Dermis microvascular lymphatic vessel endothelial cell (primary cell): ENCODE results near the gene FGFBP1. TPM values are rescaled to one million over a fixed set of nuclear protein-coding genes. Genes with fewer than 3 reads are reported as not detected.
"Not testable (repeated sequence)": the region's sequence is repeated elsewhere in the genome, so short reads cannot be mapped to it uniquely, and the experiment has no call there.

Experiments
- DNase-seq, 2 donors: peaks; one replicate each; pipeline versions ENCODE4 v3.0.0 to v3.0.0-alpha.2; 2010; ENCODE audit warnings: low read depth in 2 of 2
- total RNA-seq: library from RNA; depleted of rRNA; stranded (reverse); fragments of >200 nt; gene quantifications from 2 replicates; pipeline ENCODE4 v1.2.1, GENCODE V29; 2014

Gene FGFBP1
- total RNA-seq, 1 donor from 2014 or later, result not detected

GRCh38 chr4:15945516-15945915, 7.0 kb upstream of the FGFBP1 start:
- no peak for DNase-seq

GRCh38 chr4:15944895-15945294, 6.4 kb upstream of the FGFBP1 start:
- DNase-seq, result no peak

GRCh38 chr4:15942283-15942682, 3.7 kb upstream of the FGFBP1 start:
- DNase-seq, result no peak

DNA sequence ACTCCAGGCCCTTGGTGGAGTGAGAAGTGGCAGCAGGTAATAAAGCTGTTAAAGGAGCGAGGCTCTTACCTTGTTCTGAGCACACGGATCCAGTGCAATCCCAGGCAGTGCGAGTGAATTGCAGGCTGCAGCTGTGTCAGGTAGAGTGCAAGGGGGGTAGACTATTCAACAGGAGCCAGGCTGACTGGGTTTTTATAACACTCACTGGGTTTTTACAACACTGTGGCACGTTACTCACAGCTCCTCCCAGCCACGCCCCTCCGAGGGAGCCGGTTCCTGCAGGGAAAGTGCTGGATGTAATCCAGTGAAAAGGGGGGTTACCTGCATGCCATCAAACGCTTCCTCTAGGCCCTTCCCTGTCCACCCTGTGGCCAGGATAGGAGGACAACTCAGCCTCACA, 358 bp downstream of the FGFBP1 start:
- DNase-seq, result no peak

DNA sequence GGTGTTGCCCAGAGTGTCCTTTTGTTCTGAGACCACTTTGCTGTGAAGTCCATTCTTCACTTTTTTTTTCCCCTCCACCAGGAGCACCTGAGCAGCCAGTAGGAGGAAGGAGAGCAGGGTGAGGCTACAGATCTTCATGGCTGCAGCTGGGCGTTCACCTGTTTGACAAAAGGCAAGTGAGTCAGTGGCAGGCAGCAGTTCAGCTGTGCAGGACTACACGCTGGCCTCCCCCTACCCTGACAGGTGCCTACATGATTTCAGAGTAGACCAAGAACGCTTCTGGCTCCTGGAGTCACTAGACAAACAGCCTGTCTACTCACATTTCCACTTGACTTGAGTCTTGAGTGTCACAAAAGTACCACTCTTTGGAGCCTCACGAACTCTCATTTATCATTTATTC, 2.0 kb downstream of the FGFBP1 start:
- no peak for DNase-seq

GRCh38 chr4:15935504-15936402, 2.8 kb downstream of the FGFBP1 start:
- peak in 1 of 2 donors; percentile 22 for DNase-seq

GRCh38 chr4:15934259-15934658, 4.3 kb downstream of the FGFBP1 start:
- DNase-seq, result no peak

DNA sequence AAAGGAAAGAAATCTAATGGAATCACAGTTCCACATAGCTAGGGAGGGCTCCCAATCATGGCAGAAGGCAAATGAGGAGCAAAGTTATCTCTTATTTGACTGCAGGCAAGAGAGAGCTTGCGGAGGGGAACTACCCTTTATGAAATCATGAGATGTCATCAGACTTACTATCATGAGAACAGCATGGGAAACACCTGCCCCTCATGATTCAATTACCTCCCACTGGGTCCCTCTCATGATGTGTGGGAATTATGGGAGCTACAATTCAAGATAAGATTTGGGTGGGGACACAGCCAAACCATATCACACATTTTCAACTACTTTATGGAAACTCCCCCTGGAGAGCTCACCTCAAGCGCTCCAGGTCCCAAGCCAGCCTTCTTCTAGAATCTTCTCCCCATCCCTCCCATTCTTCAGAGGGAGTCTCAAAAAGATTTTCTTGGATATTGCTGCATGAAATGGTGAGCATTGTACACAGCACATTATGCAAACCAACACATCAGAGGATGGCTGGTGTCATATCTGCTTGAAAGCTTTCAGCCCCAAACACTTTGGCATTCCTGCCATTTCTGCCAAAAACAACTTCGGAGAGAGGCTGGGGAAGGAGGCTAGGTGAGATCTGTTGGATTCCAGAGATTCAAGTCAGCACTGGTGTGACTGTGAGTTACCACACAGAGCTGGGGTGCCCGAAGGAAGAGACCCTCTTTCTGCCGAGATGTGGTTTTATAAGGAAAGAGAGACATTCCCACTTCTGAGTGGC, 6.9 kb downstream of the FGFBP1 start:
- DNase-seq, result no peak

GRCh38 chr4:15930314-15930713, 8.2 kb downstream of the FGFBP1 start:
- no peak for DNase-seq

DNA sequence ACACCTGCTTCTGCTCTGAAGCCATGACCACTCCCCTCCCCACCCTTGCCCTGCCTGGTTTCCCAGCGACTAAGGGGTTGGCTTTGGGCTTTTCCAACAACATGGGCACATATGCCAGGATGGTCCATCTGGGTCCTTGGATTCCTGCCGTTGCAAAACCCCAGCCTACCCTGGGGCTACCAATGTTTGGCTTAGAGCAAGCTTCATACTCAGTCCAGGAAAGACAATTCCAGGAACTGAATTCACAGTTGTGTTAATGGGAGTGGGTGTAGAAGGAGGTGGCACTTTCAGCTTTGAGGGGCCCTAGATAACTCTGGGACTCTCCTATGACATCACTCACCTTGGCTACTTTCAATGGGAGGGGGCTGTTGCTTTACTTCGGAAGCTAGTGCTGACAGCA, 9.0 kb downstream of the FGFBP1 start:
- DNase-seq, result no peak

GRCh38 chr4:15928883-15929282, 9.7 kb downstream of the FGFBP1 start:
- no peak for DNase-seq

- DNase-seq, result peak in 1 of 2 donors; percentile 41
These were observed 12.1 kb downstream of the FGFBP1 start for GRCh38 chr4:15926486-15926885.

DNA sequence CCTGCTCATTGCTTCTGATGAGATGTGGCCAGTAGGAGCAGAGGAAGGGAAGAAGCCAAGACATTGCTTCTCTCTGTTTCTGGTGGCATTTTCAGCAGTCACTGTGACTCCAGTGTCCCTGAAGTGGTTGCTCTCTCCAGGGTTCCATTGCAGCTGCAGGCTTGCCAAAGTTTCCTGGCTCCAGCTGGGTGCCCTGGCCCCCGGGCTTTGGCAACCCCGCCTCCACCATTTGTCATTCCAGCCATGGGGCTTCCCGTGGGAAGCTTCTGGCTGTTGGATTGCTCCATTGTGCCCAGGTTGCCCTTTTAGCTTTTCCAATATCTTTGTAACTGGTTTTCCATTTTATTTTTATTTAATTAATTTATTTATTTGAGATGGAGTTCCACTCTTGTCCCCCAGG, 12.7 kb downstream of the FGFBP1 start:
- DNase-seq, result no peak

GRCh38 chr4:15921592-15921932, 17.0 kb downstream of the FGFBP1 start:
- DNase-seq, result no peak

- DNase-seq, result peak; percentile 80 to 95
These were observed 17.6 kb downstream of the FGFBP1 start for GRCh38 chr4:15920723-15921591.

GRCh38 chr4:15918484-15919129, 19.9 kb downstream of the FGFBP1 start:
- no peak for DNase-seq

- DNase-seq, result no peak
These were observed 21.2 kb downstream of the FGFBP1 start for GRCh38 chr4:15917297-15917696.

- DNase-seq, result not testable (repeated sequence)
These were observed 22.2 kb downstream of the FGFBP1 start for GRCh38 chr4:15916358-15916757.

GRCh38 chr4:15914736-15915135, 23.8 kb downstream of the FGFBP1 start:
- DNase-seq, result no peak

DNA sequence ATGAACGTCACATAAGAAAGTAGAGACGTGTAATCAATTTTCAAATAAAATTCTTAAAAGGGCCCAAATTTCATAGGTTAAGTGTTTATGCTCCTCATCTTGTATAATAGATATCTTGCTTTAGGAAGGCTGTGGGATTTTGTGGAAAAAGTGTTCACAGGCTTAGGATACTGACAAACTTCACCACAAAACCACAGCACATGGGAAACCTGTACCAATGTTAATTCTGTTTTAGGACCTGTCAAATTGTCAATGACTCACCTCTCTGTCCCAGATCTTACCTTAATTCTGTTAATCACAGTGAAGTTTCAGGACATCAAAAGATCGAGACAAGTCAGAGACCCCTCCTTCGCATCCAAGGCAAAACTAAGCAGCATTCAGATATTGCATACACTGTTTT, 24.2 kb downstream of the FGFBP1 start:
- no peak for DNase-seq

DNA sequence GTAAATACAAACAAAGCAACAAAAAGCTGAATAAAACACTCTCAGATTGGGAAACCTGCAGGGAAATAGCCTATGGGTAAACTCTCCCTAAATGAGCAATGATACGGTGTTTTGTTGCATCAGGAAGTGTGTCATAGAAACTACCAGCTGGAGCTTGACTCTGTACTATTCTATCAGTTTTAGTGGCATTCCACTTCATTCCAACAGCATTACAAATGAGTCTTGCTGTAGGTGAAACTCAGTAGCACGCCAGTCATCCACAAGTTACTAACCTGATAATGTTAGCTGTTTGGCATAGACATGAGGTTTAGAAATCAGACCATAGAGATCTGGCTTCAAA, 24.9 kb downstream of the FGFBP1 start:
- DNase-seq, result peak; percentile 67 to 76
